Endothelial cell of umbilical vein (primary cell): Measurements from ENCODE around the gene ARL13A. TPM values are rescaled to one million over a fixed set of nuclear protein-coding genes. Genes with fewer than 3 reads are reported as not detected.

Experiments used
- BruUV-seq: library from RNA; stranded (reverse); fragments of 400-500 nt; replicated peaks from 2 replicates; lab custom pipeline; 2021; lab: Mats Ljungman, UMichigan
- CTCF ChIA-PET: fragments of 300-600, 350-600 bp; sonication (Branson Sonifier 250); formaldehyde crosslinking; loops from one replicate; lab custom pipeline; 2021; ENCODE audit warnings: antibody characterized with exemption, inconsistent platforms; lab: Charles Lee
- POLR2A ChIA-PET: fragments of 300-600, 350-600 bp; sonication (Branson Sonifier 250); formaldehyde crosslinking; loops from one replicate; lab custom pipeline; 2021; ENCODE audit warnings: antibody characterized with exemption, inconsistent platforms; lab: Charles Lee
- DNase-seq: peaks from one replicate; pipeline ENCODE4 v3.0.0-alpha.2; 2011; ENCODE audit warnings: low read depth, low spot score
- FAIRE-seq: peaks from 2 replicates; lab custom pipeline; 2011; peaks lifted over from hg19 to GRCh38; lab: Jason Lieb, UNC
- H2AFZ ChIP-seq: 2 replicates; pipeline ENCODE4 v1.6.0; 2012; ENCODE audit warnings: low read depth, low read length, control low read depth, inconsistent platforms
- H3K27ac ChIP-seq: 2 replicates; pipeline ENCODE4 v1.5.1; 2011; ENCODE audit warnings: low read depth, mild to moderate bottlenecking, control low read depth, low read length, moderate library complexity; ENCODE audit not compliant: insufficient read depth
- H3K27me3 ChIP-seq, 2 experiments: 2 replicates each; pipeline versions ENCODE4 v1.6.0 to v1.6.1; 2011; ENCODE audit warnings: low read length in 2 of 2, mixed read lengths in 1 of 2; ENCODE audit not compliant: control insufficient read depth in 2 of 2, insufficient read depth in 2 of 2
- H3K36me3 ChIP-seq, 2 experiments: 2 replicates in 1 of 2; 3 replicates in 1 of 2; pipeline ENCODE4 v1.5.1; 2011; ENCODE audit warnings: low read length in 2 of 2, mild to moderate bottlenecking in 1 of 2, moderate library complexity in 1 of 2; ENCODE audit not compliant: control insufficient read depth in 2 of 2, insufficient read depth in 2 of 2; ENCODE audit errors: extremely low read depth in 1 of 2
- H3K4me1 ChIP-seq: 3 replicates; pipeline ENCODE4 v1.5.1; 2011; ENCODE audit warnings: mild to moderate bottlenecking, low read length; ENCODE audit not compliant: control insufficient read depth, insufficient read depth; ENCODE audit errors: extremely low read depth
- H3K4me2 ChIP-seq: 2 replicates; pipeline ENCODE4 v1.6.1; 2011; ENCODE audit warnings: low read length, control low read depth, mixed read lengths; ENCODE audit not compliant: insufficient read depth
- H3K4me3 ChIP-seq, 3 experiments: fragments of 200-600 bp in 1 of 3; sonication (generic), shearing (Covaris generic) in 1 of 3; replicated peaks in 1 of 3; 2 replicates each; pipeline ENCODE4 v1.5.1; 2011 to 2016; ENCODE audit warnings: control low read depth in 3 of 3, low read length in 3 of 3, mild to moderate bottlenecking in 2 of 3, inconsistent platforms in 1 of 3, low read depth in 1 of 3, moderate library complexity in 1 of 3; ENCODE audit not compliant: insufficient read depth in 1 of 3
- H3K79me2 ChIP-seq: 2 replicates; pipeline ENCODE4 v1.6.0; 2012; ENCODE audit warnings: low read length, inconsistent platforms; ENCODE audit not compliant: control insufficient read depth, insufficient read depth
- H3K9ac ChIP-seq: replicated peaks from 2 replicates; pipeline ENCODE3; 2011; ENCODE audit warnings: low read length, control low read depth; ENCODE audit not compliant: insufficient read depth; ENCODE audit errors: extremely low read depth
- H3K9me1 ChIP-seq: replicated peaks from 3 replicates; pipeline ENCODE4 v1.6.0; 2011; ENCODE audit warnings: mild to moderate bottlenecking, low read length; ENCODE audit not compliant: control insufficient read depth, insufficient read depth; ENCODE audit errors: extremely low read depth
- H3K9me3 ChIP-seq: replicated peaks from 2 replicates; pipeline ENCODE4 v1.5.1; 2012; ENCODE audit warnings: low read length, inconsistent platforms; ENCODE audit not compliant: control insufficient read depth, insufficient read depth
- H4K20me1 ChIP-seq: replicated peaks from 2 replicates; pipeline ENCODE3; 2011; ENCODE audit warnings: mild to moderate bottlenecking, low read length; ENCODE audit not compliant: control insufficient read depth, insufficient read depth; ENCODE audit errors: extremely low read depth
- CTCF ChIP-seq, 2 donors: IDR thresholded peaks; 1 replicate in 1 of 2; 2 replicates in 1 of 2; pipeline ENCODE4 v1.5.1; 2011; ENCODE audit warnings: low read length in 2 of 2, mild to moderate bottlenecking in 2 of 2, moderate library complexity in 2 of 2, control low read depth in 1 of 2, inconsistent platforms in 1 of 2, low read depth in 1 of 2; ENCODE audit not compliant: insufficient read depth in 1 of 2; ENCODE audit errors: extremely low read depth in 1 of 2
- EZH2 ChIP-seq: IDR thresholded peaks from 2 replicates; pipeline ENCODE4 v1.6.1; 2012; ENCODE audit warnings: borderline replicate concordance, low read depth, mild to moderate bottlenecking, moderate library complexity, low read length, inconsistent platforms; ENCODE audit not compliant: severe bottlenecking
- FOS ChIP-seq: IDR thresholded peaks from 2 replicates; pipeline ENCODE4 v1.6.1; 2011; ENCODE audit warnings: mild to moderate bottlenecking, low read length, moderate library complexity, borderline replicate concordance; ENCODE audit not compliant: insufficient read depth
- GATA2 ChIP-seq: IDR thresholded peaks from 2 replicates; pipeline ENCODE4 v1.7.0; 2011; ENCODE audit warnings: low read depth, mild to moderate bottlenecking, moderate library complexity, mixed read lengths, low read length; ENCODE audit not compliant: insufficient read length, insufficient read depth
- JUN ChIP-seq: IDR thresholded peaks from 2 replicates; pipeline ENCODE4 v1.6.1; 2011; ENCODE audit warnings: borderline replicate concordance, low read depth; ENCODE audit not compliant: insufficient read length, insufficient read depth
- MAX ChIP-seq: IDR thresholded peaks from 2 replicates; pipeline ENCODE4 v1.6.1; 2011; ENCODE audit not compliant: insufficient read depth, insufficient read length
- MYC ChIP-seq: IDR thresholded peaks from one replicate; pipeline ENCODE4 v1.6.1; 2011; ENCODE audit warnings: mild to moderate bottlenecking, low read depth, low read length
- POLR2A ChIP-seq: IDR thresholded peaks from 2 replicates; pipeline ENCODE4 v1.6.1; 2012; ENCODE audit warnings: low read depth, mild to moderate bottlenecking, control low read depth, low read length
- POLR2AphosphoS5 ChIP-seq: IDR thresholded peaks from 2 replicates; pipeline ENCODE4 v1.6.1; 2012; ENCODE audit warnings: low read depth, mild to moderate bottlenecking, control low read depth, low read length, moderate library complexity; ENCODE audit not compliant: insufficient read depth
- dilution Hi-C: fragments of 300-500 bp; cut with MboI; formaldehyde crosslinking; loops from one replicate; pipeline ENCODE4 v1.15.0; 2019; ENCODE audit warnings: low sequenced_read_pairs; ENCODE audit not compliant: extremely low pct_ligation_motif_present
- intact Hi-C: fragments of 100-400 bp; cut with micrococcal nuclease; formaldehyde crosslinking; loops from one replicate; pipeline ENCODE4 v1.10.0; 2022
- polyA plus RNA-seq, 4 experiments: library from polyadenylated mRNA; depleted of rRNA in 3 of 4; stranded (reverse) in 3 of 4; unstranded in 1 of 4; fragments of >200 nt; gene quantifications; 2 replicates each; pipeline versions ENCODE4 v1.2.1 to v1.2.3, GENCODE V29; 2011 to 2012; ENCODE audit warnings: missing spikeins in 1 of 4
- total RNA-seq: library from RNA; stranded (reverse); gene quantifications from 2 replicates; pipeline ENCODE4 v1.2.3, GENCODE V29; 2021

ARL13A gene
- total and polyA plus RNA-seq, 2 donors (not counting 3 experiments of a cell fraction or from before 2014, with no cell fraction given), result not detected

- POLR2A ChIA-PET, result no interaction called here
- BruUV-seq, result no TSS peak
These were observed 6.7 kb downstream of the ARL13A start for GRCh38 chrX:100976211-100976610.

More at GRCh38 chrX:100976211-100976610, 6.7 kb downstream of the ARL13A start:
- intact Hi-C loops (no loop called here), dilution Hi-C loops (no loop called here)
- Histone ChIP-seq H3K4me1 (peaks cover 17% of the 10 kb centered on the region), H4K20me1 (no peaks in the 10 kb centered on the region), H3K27ac (no peak overlapping the region), H3K27me3 (no peaks in the 10 kb centered on the region), H3K36me3 (no peaks in the 10 kb centered on the region), H3K79me2 (no peaks in the 10 kb centered on the region), H3K4me2 (no peak overlapping the region), H3K9ac (no peak overlapping the region), H3K9me3 (no peaks in the 10 kb centered on the region), H3K9me1 (no peaks in the 10 kb centered on the region), H2AFZ (no peak overlapping the region), H3K4me3 (no peak overlapping the region)
- CTCF ChIA-PET, result no interaction called here
- no peak for FAIRE-seq
- TF ChIP-seq GATA2 (no peak), MAX (no peak), MYC (no peak), JUN (no peak), POLR2A (no peak), EZH2 (no peak), POLR2AphosphoS5 (no peak), FOS (no peak), CTCF (IDR thresholded peaks at IDR 0.05; ENCODE audit: extremely low read depth in 1 of 2, insufficient read depth in 1 of 2, low read depth in 1 of 2, low read length in 2 of 2) (no peak)
- no peak for DNase-seq
